OCI-LY1 (cell line): ENCODE results near the gene PSAT1.

Experiments used
- CTCF ChIP-seq: fragments of 200-600 bp; sonication (generic), shearing (Covaris generic); IDR thresholded peaks from 2 replicates; pipeline ENCODE4 v1.5.1; 2017; ENCODE audit warnings: mild to moderate bottlenecking, antibody characterized with exemption, low read length, moderate library complexity, mixed read lengths
- EZH2 ChIP-seq: fragments of 200-600 bp; sonication (generic), shearing (Covaris generic); IDR thresholded peaks from 2 replicates; pipeline ENCODE4 v1.8.0; 2017; ENCODE audit warnings: borderline replicate concordance, mixed run types, mild to moderate bottlenecking, antibody characterized with exemption, low read length, moderate library complexity, mixed read lengths

- no peak for TF ChIP-seq CTCF
- TF ChIP-seq EZH2 = no peak
Observed at GRCh38 chr9:78351816-78352215, 54.9 kb downstream of the PSAT1 start.
